ENCODE results near the gene PFKM.

GRCh38 chr12:48183876-48184548 is 64.8 kb downstream of the PFKM start:
- TF ChIP-seq CTCF (IDR thresholded peaks at IDR 0.05; ENCODE audit: low read depth, low read length, missing input control) (no peak), HNF4A (conservative IDR thresholded peaks at IDR 0.05) (no peak), ATF3 (IDR thresholded peaks at IDR 0.05) (no peak), REST (IDR thresholded peaks at IDR 0.05) (no peak), FOXA2 (IDR thresholded peaks at IDR 0.05) (no peak), SP1 (IDR thresholded peaks at IDR 0.05) (no peak)
